ENCODE data around the gene ZNF629. TPM values are rescaled to one million over a fixed set of nuclear protein-coding genes. Genes with fewer than 3 reads are reported as not detected.
A peak's percentile ranks its signal among the peaks of the same experiment; 100 is the strongest.
"Not testable (repeated sequence)": the region's sequence is repeated elsewhere in the genome, so short reads cannot be mapped to it uniquely, and the experiment has no call there.

The ZNF629 gene
- total RNA-seq, 1 donor, result 16.3 TPM

GRCh38 chr16:30829130-30830071 is 42.4 kb upstream of the ZNF629 start:
- peak; percentile 66 for DNase-seq (ENCODE audit: insufficient read length, low spot score, missing footprints)
- H3K36me3 ChIP-seq (ENCODE audit: insufficient read depth, low read length), result no peaks in the 10 kb centered on the region
- no peak overlapping the region for H2AFZ ChIP-seq (ENCODE audit: low read length)
- no peak overlapping the region for H3K4me2 ChIP-seq (ENCODE audit: insufficient read depth, low read length)
- no peak for TF ChIP-seq CTCF (IDR thresholded peaks at IDR 0.05; ENCODE audit: extremely low read depth, low read depth, low read length)
- no peaks in the 10 kb centered on the region for H3K27me3 ChIP-seq (ENCODE audit: insufficient read depth, low read length)
- no peaks in the 10 kb centered on the region for H4K20me1 ChIP-seq (ENCODE audit: insufficient read depth, low read length)
- no peak overlapping the region for H3K27ac ChIP-seq (ENCODE audit: low read depth, low read length)
- H3K79me2 ChIP-seq (ENCODE audit: insufficient read depth, low read length), result no peaks in the 10 kb centered on the region
- no peak overlapping the region for H3K4me3 ChIP-seq (ENCODE audit: insufficient read depth, low read length)
- H3K9me3 ChIP-seq (ENCODE audit: low read depth, low read length), result no peaks in the 10 kb centered on the region
- no peaks in the 10 kb centered on the region for H3K4me1 ChIP-seq (ENCODE audit: insufficient read depth, low read length)

GRCh38 chr16:30821891-30822290 is 34.9 kb upstream of the ZNF629 start:
- no peaks in the 10 kb centered on the region for H4K20me1 ChIP-seq (ENCODE audit: insufficient read depth, low read length)
- TF ChIP-seq CTCF (IDR thresholded peaks at IDR 0.05; ENCODE audit: extremely low read depth, low read depth, low read length), result no peak

GRCh38 chr16:30821441-30821840 is 34.4 kb upstream of the ZNF629 start:
- H4K20me1 ChIP-seq (ENCODE audit: insufficient read depth, low read length); H2AFZ ChIP-seq (ENCODE audit: low read length); H3K4me1 ChIP-seq (ENCODE audit: insufficient read depth, low read length): not testable (repeated sequence)

More at GRCh38 chr16:30821891-30822290, 34.9 kb upstream of the ZNF629 start:
- H3K9me3 ChIP-seq (ENCODE audit: low read depth, low read length), result no peaks in the 10 kb centered on the region
- H3K4me1 ChIP-seq (ENCODE audit: insufficient read depth, low read length), result no peaks in the 10 kb centered on the region
- H3K79me2 ChIP-seq (ENCODE audit: insufficient read depth, low read length), result no peaks in the 10 kb centered on the region
- no peak overlapping the region for H3K27ac ChIP-seq (ENCODE audit: low read depth, low read length)
- H3K27me3 ChIP-seq (ENCODE audit: insufficient read depth, low read length), result no peaks in the 10 kb centered on the region
- no peaks in the 10 kb centered on the region for H3K36me3 ChIP-seq (ENCODE audit: insufficient read depth, low read length)
- H3K4me3 ChIP-seq (ENCODE audit: insufficient read depth, low read length), result no peak overlapping the region
- H2AFZ ChIP-seq (ENCODE audit: low read length), result no peak overlapping the region
- DNase-seq (ENCODE audit: insufficient read length, low spot score, missing footprints), result peak; percentile 44
- H3K4me2 ChIP-seq (ENCODE audit: insufficient read depth, low read length), result no peak overlapping the region

GRCh38 chr16:30820952-30821421 is 34.0 kb upstream of the ZNF629 start:
- H3K36me3 ChIP-seq (ENCODE audit: insufficient read depth, low read length), result no peaks in the 10 kb centered on the region
- TF ChIP-seq CTCF (IDR thresholded peaks at IDR 0.05; ENCODE audit: extremely low read depth, low read depth, low read length), result no peak
- no peaks in the 10 kb centered on the region for H3K79me2 ChIP-seq (ENCODE audit: insufficient read depth, low read length)
- H3K27me3 ChIP-seq (ENCODE audit: insufficient read depth, low read length), result no peaks in the 10 kb centered on the region
- no peaks in the 10 kb centered on the region for H4K20me1 ChIP-seq (ENCODE audit: insufficient read depth, low read length)
- no peak overlapping the region for H3K27ac ChIP-seq (ENCODE audit: low read depth, low read length)
- H3K9me3 ChIP-seq (ENCODE audit: low read depth, low read length), result no peaks in the 10 kb centered on the region
- no peaks in the 10 kb centered on the region for H3K4me1 ChIP-seq (ENCODE audit: insufficient read depth, low read length)
- no peak for DNase-seq (ENCODE audit: insufficient read length, low spot score, missing footprints)
- no peak overlapping the region for H3K4me3 ChIP-seq (ENCODE audit: insufficient read depth, low read length)
- no peak overlapping the region for H2AFZ ChIP-seq (ENCODE audit: low read length)
- H3K4me2 ChIP-seq (ENCODE audit: insufficient read depth, low read length), result no peak overlapping the region

More at GRCh38 chr16:30821441-30821840, 34.4 kb upstream of the ZNF629 start:
- H3K27ac ChIP-seq (ENCODE audit: low read depth, low read length); H3K36me3 ChIP-seq (ENCODE audit: insufficient read depth, low read length); H3K4me3 ChIP-seq (ENCODE audit: insufficient read depth, low read length); DNase-seq (ENCODE audit: insufficient read length, low spot score, missing footprints); H3K9me3 ChIP-seq (ENCODE audit: low read depth, low read length); H3K4me2 ChIP-seq (ENCODE audit: insufficient read depth, low read length); H3K27me3 ChIP-seq (ENCODE audit: insufficient read depth, low read length); H3K79me2 ChIP-seq (ENCODE audit: insufficient read depth, low read length): not testable (repeated sequence)

Measured in osteoblast (primary cell).